Kidney capillary endothelial cell (primary cell): ENCODE measurements around the gene PF4V1.
"Not testable (repeated sequence)": the region's sequence is repeated elsewhere in the genome, so short reads cannot be mapped to it uniquely, and the experiment has no call there.

Experiments
- DNase-seq: peaks from one replicate; pipeline ENCODE4 v3.0.0-alpha.2; 2018; ENCODE audit warnings: low spot score

The PF4V1 gene

GRCh38 chr4:73870768-73871167 is 17.7 kb downstream of the PF4V1 start:
- no peak for DNase-seq

- no peak for DNase-seq
These were observed 18.6 kb downstream of the PF4V1 start for GRCh38 chr4:73871511-73872310.

- DNase-seq, result peak; percentile 88
These were observed 19.4 kb downstream of the PF4V1 start for GRCh38 chr4:73872316-73873108.

GRCh38 chr4:73874386-73874785 is 21.3 kb downstream of the PF4V1 start:
- no peak for DNase-seq

- DNase-seq, result no peak
These were observed 22.3 kb downstream of the PF4V1 start for GRCh38 chr4:73875401-73875800.

- DNase-seq, result no peak
These were observed 30.2 kb downstream of the PF4V1 start for GRCh38 chr4:73883306-73883705.

GRCh38 chr4:73885574-73886267 is 32.6 kb downstream of the PF4V1 start:
- DNase-seq, result no peak

- DNase-seq, result no peak
These were observed 38.2 kb downstream of the PF4V1 start for GRCh38 chr4:73891326-73891725.

- no peak for DNase-seq
These were observed 38.8 kb downstream of the PF4V1 start for GRCh38 chr4:73891739-73892405.

- no peak for DNase-seq
These were observed 39.9 kb downstream of the PF4V1 start for GRCh38 chr4:73892966-73893365.

GRCh38 chr4:73894001-73894400 is 40.9 kb downstream of the PF4V1 start:
- no peak for DNase-seq

GRCh38 chr4:73895201-73896175 is 42.4 kb downstream of the PF4V1 start:
- DNase-seq, result no peak

GRCh38 chr4:73896416-73896815 is 43.3 kb downstream of the PF4V1 start:
- no peak for DNase-seq

GRCh38 chr4:73897380-73898136 is 44.5 kb downstream of the PF4V1 start:
- no peak for DNase-seq

GRCh38 chr4:73899338-73899737 is 46.2 kb downstream of the PF4V1 start:
- DNase-seq, result not testable (repeated sequence)

GRCh38 chr4:73901031-73901430 is 47.9 kb downstream of the PF4V1 start:
- DNase-seq, result no peak

- DNase-seq, result no peak
These were observed 49.0 kb downstream of the PF4V1 start for GRCh38 chr4:73902038-73902637.

- no peak for DNase-seq
These were observed 49.9 kb downstream of the PF4V1 start for GRCh38 chr4:73902817-73903547.
